ENCODE data around the gene CAMK4.

Gene CAMK4

DNA sequence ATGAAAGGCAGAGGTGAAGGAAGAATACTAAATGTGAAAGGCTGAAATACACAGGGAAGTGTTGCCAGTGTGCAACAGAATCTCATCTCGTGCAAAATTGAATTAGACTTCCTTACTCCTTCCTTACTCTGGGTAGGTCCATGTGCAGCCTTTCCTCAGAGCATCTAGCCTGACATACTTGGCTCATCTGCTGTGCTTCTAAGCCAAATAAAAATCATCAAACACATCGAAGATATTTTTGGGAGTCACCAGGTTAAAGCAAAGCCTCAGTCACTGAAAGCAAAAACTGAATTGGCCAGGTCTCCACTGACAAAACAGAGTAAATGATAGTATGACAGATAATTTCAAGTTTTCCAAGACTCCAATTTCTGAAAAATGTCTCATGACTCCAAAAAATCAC is 268.8 kb downstream of the CAMK4 start:
- ChIA-PET CTCF (no interaction called here), POLR2A (interaction anchor here (1.6 kb wide), 1 partner anchor 19 kb away, joined by 5 read pairs; the partner anchor contains the start of gene STARD4)
- TF ChIP-seq LEF1 (IDR thresholded peaks at IDR 0.05; ENCODE audit: borderline replicate concordance) (no peak), ARNT (IDR thresholded peaks at IDR 0.05) (no peak), ZNF384 (IDR thresholded peaks at IDR 0.05) (no peak), TARDBP (IDR thresholded peaks at IDR 0.05) (no peak), ELF4 (IDR thresholded peaks at IDR 0.05) (no peak), L3MBTL2 (conservative IDR thresholded peaks at IDR 0.05) (no peak), NFRKB (IDR thresholded peaks at IDR 0.05) (no peak), FOXK2 (IDR thresholded peaks at IDR 0.05) (no peak), SUZ12 (IDR thresholded peaks at IDR 0.05) (no peak), BHLHE40 (IDR thresholded peaks at IDR 0.05; ENCODE audit: borderline replicate concordance) (no peak), FOXA1 (IDR thresholded peaks at IDR 0.05) (no peak), HDGF (IDR thresholded peaks at IDR 0.05; ENCODE audit: borderline replicate concordance) (no peak)
- DNase-seq (ENCODE audit: extremely low spot score), result no peak

DNA sequence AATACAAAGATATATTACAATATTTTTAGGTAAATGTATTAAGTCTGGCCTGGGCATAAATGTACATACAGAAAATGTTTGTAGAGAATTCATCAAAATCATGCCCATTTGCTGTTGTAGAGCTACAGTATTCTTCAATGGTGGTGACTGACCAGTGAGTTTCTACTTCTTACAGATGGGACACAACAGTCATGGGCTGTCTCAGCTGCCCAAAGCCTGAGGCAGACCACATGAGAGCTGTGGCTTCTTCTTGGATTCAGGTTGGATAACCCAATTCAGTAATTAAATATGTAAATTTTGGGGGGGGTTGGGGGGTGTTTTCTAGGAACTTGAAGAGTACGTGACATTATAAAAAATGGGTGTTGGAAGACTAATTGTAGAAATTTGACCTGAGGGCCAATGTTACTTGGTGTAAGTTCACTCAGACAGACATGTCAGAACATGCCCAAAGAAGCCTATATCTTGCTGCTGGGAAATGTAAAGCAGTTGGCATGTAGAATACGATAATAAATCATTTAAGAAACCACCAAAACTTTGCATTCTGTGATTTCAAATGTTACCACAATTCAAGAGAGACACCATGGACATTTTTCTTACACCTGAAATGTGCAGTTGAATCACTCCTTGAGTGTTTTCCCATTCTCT is 270.3 kb downstream of the CAMK4 start:
- TF ChIP-seq, protein P1, sequence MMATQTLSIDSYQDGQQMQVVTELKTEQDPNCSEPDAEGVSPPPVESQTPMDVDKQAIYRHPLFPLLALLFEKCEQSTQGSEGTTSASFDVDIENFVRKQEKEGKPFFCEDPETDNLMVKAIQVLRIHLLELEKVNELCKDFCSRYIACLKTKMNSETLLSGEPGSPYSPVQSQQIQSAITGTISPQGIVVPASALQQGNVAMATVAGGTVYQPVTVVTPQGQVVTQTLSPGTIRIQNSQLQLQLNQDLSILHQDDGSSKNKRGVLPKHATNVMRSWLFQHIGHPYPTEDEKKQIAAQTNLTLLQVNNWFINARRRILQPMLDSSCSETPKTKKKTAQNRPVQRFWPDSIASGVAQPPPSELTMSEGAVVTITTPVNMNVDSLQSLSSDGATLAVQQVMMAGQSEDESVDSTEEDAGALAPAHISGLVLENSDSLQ (IDR thresholded peaks at IDR 0.05), result peak; percentile 51
- TF ChIP-seq HDGF (IDR thresholded peaks at IDR 0.05; ENCODE audit: borderline replicate concordance), result no peak
- CTCF ChIA-PET, result interaction anchor here (0.5 kb wide), 1 partner anchor 336 kb away, joined by 4 read pairs; no protein-coding TSS in a partner anchor
- POLR2A ChIA-PET, result no interaction called here
- DNase-seq (ENCODE audit: extremely low spot score), result no peak

DNA sequence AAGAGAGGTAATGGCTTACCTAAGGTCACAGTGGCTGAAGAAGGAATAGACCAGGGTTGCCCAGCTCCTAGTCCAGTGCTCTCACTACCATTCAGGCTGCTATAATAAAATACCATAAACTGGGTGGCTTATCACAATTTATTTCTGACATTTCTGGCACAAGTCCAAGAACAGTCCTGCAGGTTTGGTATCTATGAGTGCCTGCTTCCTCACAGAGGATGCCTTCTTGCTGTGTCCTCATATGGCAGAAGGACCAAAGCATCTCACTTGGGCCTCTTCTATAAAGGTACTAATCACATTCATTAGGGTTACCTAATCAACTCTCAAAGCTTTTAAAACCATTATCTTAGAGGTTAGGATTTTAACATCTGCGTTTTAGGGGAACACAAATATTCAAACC is 271.0 kb downstream of the CAMK4 start:
- no peak for DNase-seq (ENCODE audit: extremely low spot score)

DNA sequence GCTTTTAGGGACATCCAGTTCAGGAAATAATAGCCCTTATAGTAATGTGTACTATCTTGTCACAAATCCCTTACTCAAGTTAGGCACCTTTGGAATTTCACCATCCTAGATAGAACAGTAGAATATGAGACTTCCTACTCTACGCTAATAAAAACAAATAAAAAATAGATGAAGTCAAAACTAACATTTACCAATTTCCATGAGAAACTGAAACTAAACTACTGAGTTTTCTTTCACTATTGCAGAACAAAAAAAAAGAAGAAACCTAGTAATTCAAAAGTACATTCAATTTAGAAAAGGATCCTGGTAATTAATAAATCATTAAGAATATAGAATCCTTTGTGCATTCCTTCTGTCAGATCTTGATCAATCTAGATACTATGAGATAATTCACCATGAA is 274.2 kb downstream of the CAMK4 start:
- DNase-seq (ENCODE audit: extremely low spot score), result no peak
- CTCF ChIA-PET, result interaction anchor here (0.7 kb wide), 1 partner anchor 503 kb away, joined by 3 read pairs; no protein-coding TSS in a partner anchor
- POLR2A ChIA-PET, result no interaction called here
- no peak for TF ChIP-seq ELF4 (IDR thresholded peaks at IDR 0.05)
- no peak for TF ChIP-seq HDGF (IDR thresholded peaks at IDR 0.05; ENCODE audit: borderline replicate concordance)
- no peak for TF ChIP-seq ZNF384 (IDR thresholded peaks at IDR 0.05)

More for the DNA sequence above, 271.0 kb downstream of the CAMK4 start:
- CTCF ChIA-PET, result no interaction called here
- TF ChIP-seq LEF1 (IDR thresholded peaks at IDR 0.05; ENCODE audit: borderline replicate concordance) (no peak), NFRKB (IDR thresholded peaks at IDR 0.05) (no peak), FOXM1 (IDR thresholded peaks at IDR 0.05; ENCODE audit: borderline replicate concordance) (no peak), SUZ12 (IDR thresholded peaks at IDR 0.05) (no peak), SP1 (IDR thresholded peaks at IDR 0.05) (no peak), CTBP1 (IDR thresholded peaks at IDR 0.05; ENCODE audit: borderline replicate concordance) (no peak), ARNT (IDR thresholded peaks at IDR 0.05) (no peak), HDGF (IDR thresholded peaks at IDR 0.05; ENCODE audit: borderline replicate concordance) (no peak)
- POLR2A ChIA-PET, result no interaction called here

DNA sequence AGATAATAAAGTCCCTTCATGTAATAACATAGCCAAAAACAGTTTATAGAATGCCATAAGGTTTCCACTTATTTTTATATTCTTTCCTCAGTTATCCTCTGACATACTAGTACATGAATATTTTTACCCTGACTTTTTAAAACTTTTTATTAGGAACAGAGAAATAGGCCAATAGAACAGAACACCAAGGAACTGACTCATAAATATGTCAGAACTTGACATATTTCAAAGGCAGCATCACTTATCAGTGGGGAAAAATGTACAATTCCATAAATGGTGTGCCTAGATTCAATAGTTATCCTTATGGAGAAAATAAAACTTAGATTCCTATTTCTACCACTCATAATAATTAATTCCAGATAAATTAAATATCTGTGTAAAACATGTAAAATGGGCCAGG is 278.8 kb downstream of the CAMK4 start:
- DNase-seq (ENCODE audit: extremely low spot score), result no peak
- TF ChIP-seq ELF4 (IDR thresholded peaks at IDR 0.05) (no peak), L3MBTL2 (conservative IDR thresholded peaks at IDR 0.05) (no peak), FOXM1 (IDR thresholded peaks at IDR 0.05; ENCODE audit: borderline replicate concordance) (no peak), CTBP1 (IDR thresholded peaks at IDR 0.05; ENCODE audit: borderline replicate concordance) (no peak), SUZ12 (IDR thresholded peaks at IDR 0.05) (no peak), BHLHE40 (IDR thresholded peaks at IDR 0.05; ENCODE audit: borderline replicate concordance) (no peak), HDGF (IDR thresholded peaks at IDR 0.05; ENCODE audit: borderline replicate concordance) (no peak), LEF1 (IDR thresholded peaks at IDR 0.05; ENCODE audit: borderline replicate concordance) (no peak), FOXA1 (IDR thresholded peaks at IDR 0.05) (no peak), FOXK2 (IDR thresholded peaks at IDR 0.05) (no peak), NFRKB (IDR thresholded peaks at IDR 0.05) (no peak)
- TF ChIP-seq, protein P1 (IDR thresholded peaks at IDR 0.05), result no peak
- POLR2A ChIA-PET, result no interaction called here
- CTCF ChIA-PET, result no interaction called here

DNA sequence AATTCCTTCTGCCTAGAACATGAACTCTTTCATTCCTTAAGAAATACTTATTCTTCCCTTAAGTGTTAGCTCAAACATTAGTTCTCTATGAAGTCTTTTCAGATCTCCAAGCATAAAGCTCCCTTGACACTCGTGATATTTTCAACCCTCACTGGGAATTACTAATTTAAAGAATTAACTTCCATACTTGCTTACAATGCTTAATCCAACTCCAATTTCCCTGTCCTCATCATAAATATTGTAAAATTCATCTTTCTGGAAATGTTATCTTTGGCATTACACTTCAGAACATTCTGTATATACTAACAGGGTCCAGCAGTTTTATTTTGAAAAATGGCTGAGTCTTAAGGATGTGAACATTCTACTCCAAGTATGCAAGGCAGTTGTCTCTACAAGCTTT is 280.9 kb downstream of the CAMK4 start:
- ChIA-PET POLR2A (no interaction called here), CTCF (interaction anchor here (0.7 kb wide), 1 partner anchor 26 kb away, joined by 4 read pairs; no protein-coding TSS in a partner anchor)
- TF ChIP-seq SUZ12 (IDR thresholded peaks at IDR 0.05) (no peak), FOXM1 (IDR thresholded peaks at IDR 0.05; ENCODE audit: borderline replicate concordance) (no peak), ELF4 (IDR thresholded peaks at IDR 0.05) (no peak), FOXK2 (IDR thresholded peaks at IDR 0.05) (no peak), NFRKB (IDR thresholded peaks at IDR 0.05) (no peak), FOXA1 (IDR thresholded peaks at IDR 0.05) (no peak), SP1 (IDR thresholded peaks at IDR 0.05) (no peak), TARDBP (IDR thresholded peaks at IDR 0.05) (no peak), CTBP1 (IDR thresholded peaks at IDR 0.05; ENCODE audit: borderline replicate concordance) (no peak), ARNT (IDR thresholded peaks at IDR 0.05) (no peak), BHLHE40 (IDR thresholded peaks at IDR 0.05; ENCODE audit: borderline replicate concordance) (no peak), L3MBTL2 (conservative IDR thresholded peaks at IDR 0.05) (no peak), HDGF (IDR thresholded peaks at IDR 0.05; ENCODE audit: borderline replicate concordance) (no peak), LEF1 (IDR thresholded peaks at IDR 0.05; ENCODE audit: borderline replicate concordance) (no peak)
- TF ChIP-seq, protein P1 (IDR thresholded peaks at IDR 0.05), result no peak
- DNase-seq (ENCODE audit: extremely low spot score), result no peak

Data from HEK293T (cell line).